WTC11 (cell line): ENCODE results near the gene RARA. TPM values are rescaled to one million over a fixed set of nuclear protein-coding genes. Genes with fewer than 3 reads are reported as not detected.

Experiments
- ATF1 ChIP-seq: sonication (generic); formaldehyde crosslinking; IDR thresholded peaks from 2 replicates; pipeline ENCODE4 v1.8.1; 2023; ENCODE audit warnings: mild to moderate bottlenecking, moderate library complexity, missing genetic modification reagents
- ATF6 ChIP-seq: sonication (generic); formaldehyde crosslinking; IDR thresholded peaks from 2 replicates; pipeline ENCODE4 v1.8.1; 2023; ENCODE audit warnings: mild to moderate bottlenecking, missing genetic modification reagents
- CREM ChIP-seq: sonication (generic); formaldehyde crosslinking; IDR thresholded peaks from 2 replicates; pipeline ENCODE4 v1.8.1; 2022; ENCODE audit warnings: mild to moderate bottlenecking, missing genetic modification reagents, moderate library complexity
- FOXP1 ChIP-seq: sonication (generic); formaldehyde crosslinking; IDR thresholded peaks from 2 replicates; pipeline ENCODE4 v1.8.0; 2022; ENCODE audit warnings: missing genetic modification reagents, mild to moderate bottlenecking, moderate library complexity, borderline replicate concordance
- FOXP4 ChIP-seq: sonication (generic); formaldehyde crosslinking; IDR thresholded peaks from 2 replicates; pipeline ENCODE4 v1.8.0; 2022; ENCODE audit warnings: mild to moderate bottlenecking, missing genetic modification reagents
- HMGA2 ChIP-seq: fragments of 250-450 bp; sonication (Bioruptor Pico); IDR thresholded peaks from 2 replicates; pipeline ENCODE4 v1.4.0; 2021; ENCODE audit warnings: mild to moderate bottlenecking, moderate library complexity
- HMGXB4 ChIP-seq: sonication (generic); formaldehyde crosslinking; IDR thresholded peaks from 2 replicates; pipeline ENCODE4 v1.8.1; 2023; ENCODE audit warnings: mild to moderate bottlenecking, moderate library complexity, missing genetic modification reagents
- JAZF1 ChIP-seq: fragments of 250-450 bp; sonication (Bioruptor Pico); IDR thresholded peaks from 2 replicates; pipeline ENCODE4 v1.9.0; 2021; ENCODE audit warnings: moderate library complexity, mild to moderate bottlenecking, inconsistent platforms
- MLX ChIP-seq: sonication (generic); formaldehyde crosslinking; IDR thresholded peaks from 2 replicates; pipeline ENCODE4 v1.8.1; 2023; ENCODE audit warnings: mild to moderate bottlenecking, missing genetic modification reagents, moderate library complexity
- MXD4 ChIP-seq: fragments of 250-450 bp; sonication (Bioruptor Pico); IDR thresholded peaks from 2 replicates; pipeline ENCODE4 v1.8.0; 2021; ENCODE audit warnings: mild to moderate bottlenecking, moderate library complexity, borderline replicate concordance
- MYBL2 ChIP-seq: sonication (generic); formaldehyde crosslinking; IDR thresholded peaks from 2 replicates; pipeline ENCODE4 v1.8.1; 2023; ENCODE audit warnings: mild to moderate bottlenecking, moderate library complexity, missing genetic modification reagents
- RELA ChIP-seq: sonication (generic); formaldehyde crosslinking; IDR thresholded peaks from 2 replicates; pipeline ENCODE4 v1.8.1; 2022; ENCODE audit warnings: missing genetic modification reagents, mild to moderate bottlenecking, borderline replicate concordance
- SP1 ChIP-seq: sonication (generic); formaldehyde crosslinking; conservative IDR thresholded peaks from 2 replicates; pipeline ENCODE4 v1.8.1; 2022; ENCODE audit warnings: missing genetic modification reagents
- TEAD4 ChIP-seq: sonication (generic); formaldehyde crosslinking; IDR thresholded peaks from 2 replicates; pipeline ENCODE4 v1.8.0; 2022; ENCODE audit warnings: mild to moderate bottlenecking, missing genetic modification reagents
- ZNF138 ChIP-seq: sonication (generic); formaldehyde crosslinking; conservative IDR thresholded peaks from 2 replicates; pipeline ENCODE4 v1.8.1; 2022; ENCODE audit warnings: mild to moderate bottlenecking, moderate library complexity, missing genetic modification reagents
- ZNF219 ChIP-seq: sonication (generic); formaldehyde crosslinking; IDR thresholded peaks from 2 replicates; pipeline ENCODE4 v1.8.0; 2023; ENCODE audit warnings: missing genetic modification reagents, mild to moderate bottlenecking, borderline replicate concordance
- ZNF232 ChIP-seq: sonication (generic); formaldehyde crosslinking; IDR thresholded peaks from 2 replicates; pipeline ENCODE4 v1.8.0; 2022; ENCODE audit warnings: mild to moderate bottlenecking, missing genetic modification reagents
- ZSCAN18 ChIP-seq: fragments of 250-450 bp; sonication (Bioruptor Pico); IDR thresholded peaks from 2 replicates; pipeline ENCODE4 v2.1.2; 2022; ENCODE audit warnings: mild to moderate bottlenecking, moderate library complexity
- total RNA-seq: library from RNA; stranded (reverse); gene quantifications from 3 replicates; pipeline ENCODE4 v1.2.3, GENCODE V29; 2021
- TF ChIP-seq, protein P1 (sequence below): fragments of 250-450 bp; sonication (Bioruptor Pico); IDR thresholded peaks from 2 replicates; pipeline ENCODE4 v1.9.0; 2021; ENCODE audit warnings: mild to moderate bottlenecking
- TF ChIP-seq, protein P2 (sequence below): sonication (generic); formaldehyde crosslinking; IDR thresholded peaks from 2 replicates; pipeline ENCODE4 v1.8.0; 2023; ENCODE audit warnings: missing genetic modification reagents, mild to moderate bottlenecking, borderline replicate concordance
- TF ChIP-seq, protein P3 (sequence below): fragments of 250-450 bp; sonication (Bioruptor Pico); IDR thresholded peaks from 2 replicates; pipeline ENCODE4 v1.9.0; 2021; ENCODE audit warnings: moderate library complexity, mild to moderate bottlenecking, inconsistent platforms, borderline replicate concordance
- TF ChIP-seq, protein P4 (sequence below): fragments of 250-450 bp; sonication (Bioruptor Pico); conservative IDR thresholded peaks from 2 replicates; pipeline ENCODE4 v1.9.0; 2021; ENCODE audit warnings: mild to moderate bottlenecking

The RARA gene
- total RNA-seq, 1 experiment from 2014 or later: 20.7 TPM

- TF ChIP-seq ZSCAN18 (CRISPR knock-in tag) (no peak), ZNF219 (CRISPR knock-in tag) (no peak), MXD4 (no peak), RELA (CRISPR knock-in tag) (no peak), TEAD4 (peak; percentile 35; the same call in 1 of the 2 replicates), MYBL2 (CRISPR knock-in tag) (no peak), FOXP4 (no peak), ATF1 (no peak), HMGA2 (no peak), JAZF1 (CRISPR knock-in tag) (no peak), ZNF232 (CRISPR knock-in tag) (no peak), SP1 (no peak), ATF6 (CRISPR knock-in tag) (no peak), HMGXB4 (CRISPR knock-in tag) (no peak), CREM (CRISPR knock-in tag) (no peak), FOXP1 (CRISPR knock-in tag) (0 out of 2 replicates have a peak, but pooled peaks have one; percentile 53), ZNF138 (no peak), MLX (CRISPR knock-in tag) (no peak)
- TF ChIP-seq, protein P1, sequence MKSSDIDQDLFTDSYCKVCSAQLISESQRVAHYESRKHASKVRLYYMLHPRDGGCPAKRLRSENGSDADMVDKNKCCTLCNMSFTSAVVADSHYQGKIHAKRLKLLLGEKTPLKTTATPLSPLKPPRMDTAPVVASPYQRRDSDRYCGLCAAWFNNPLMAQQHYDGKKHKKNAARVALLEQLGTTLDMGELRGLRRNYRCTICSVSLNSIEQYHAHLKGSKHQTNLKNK: no peak
- TF ChIP-seq, protein P2, sequence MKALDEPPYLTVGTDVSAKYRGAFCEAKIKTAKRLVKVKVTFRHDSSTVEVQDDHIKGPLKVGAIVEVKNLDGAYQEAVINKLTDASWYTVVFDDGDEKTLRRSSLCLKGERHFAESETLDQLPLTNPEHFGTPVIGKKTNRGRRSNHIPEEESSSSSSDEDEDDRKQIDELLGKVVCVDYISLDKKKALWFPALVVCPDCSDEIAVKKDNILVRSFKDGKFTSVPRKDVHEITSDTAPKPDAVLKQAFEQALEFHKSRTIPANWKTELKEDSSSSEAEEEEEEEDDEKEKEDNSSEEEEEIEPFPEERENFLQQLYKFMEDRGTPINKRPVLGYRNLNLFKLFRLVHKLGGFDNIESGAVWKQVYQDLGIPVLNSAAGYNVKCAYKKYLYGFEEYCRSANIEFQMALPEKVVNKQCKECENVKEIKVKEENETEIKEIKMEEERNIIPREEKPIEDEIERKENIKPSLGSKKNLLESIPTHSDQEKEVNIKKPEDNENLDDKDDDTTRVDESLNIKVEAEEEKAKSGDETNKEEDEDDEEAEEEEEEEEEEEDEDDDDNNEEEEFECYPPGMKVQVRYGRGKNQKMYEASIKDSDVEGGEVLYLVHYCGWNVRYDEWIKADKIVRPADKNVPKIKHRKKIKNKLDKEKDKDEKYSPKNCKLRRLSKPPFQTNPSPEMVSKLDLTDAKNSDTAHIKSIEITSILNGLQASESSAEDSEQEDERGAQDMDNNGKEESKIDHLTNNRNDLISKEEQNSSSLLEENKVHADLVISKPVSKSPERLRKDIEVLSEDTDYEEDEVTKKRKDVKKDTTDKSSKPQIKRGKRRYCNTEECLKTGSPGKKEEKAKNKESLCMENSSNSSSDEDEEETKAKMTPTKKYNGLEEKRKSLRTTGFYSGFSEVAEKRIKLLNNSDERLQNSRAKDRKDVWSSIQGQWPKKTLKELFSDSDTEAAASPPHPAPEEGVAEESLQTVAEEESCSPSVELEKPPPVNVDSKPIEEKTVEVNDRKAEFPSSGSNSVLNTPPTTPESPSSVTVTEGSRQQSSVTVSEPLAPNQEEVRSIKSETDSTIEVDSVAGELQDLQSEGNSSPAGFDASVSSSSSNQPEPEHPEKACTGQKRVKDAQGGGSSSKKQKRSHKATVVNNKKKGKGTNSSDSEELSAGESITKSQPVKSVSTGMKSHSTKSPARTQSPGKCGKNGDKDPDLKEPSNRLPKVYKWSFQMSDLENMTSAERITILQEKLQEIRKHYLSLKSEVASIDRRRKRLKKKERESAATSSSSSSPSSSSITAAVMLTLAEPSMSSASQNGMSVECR: peak; percentile 49; the same call in 1 of the 2 replicates
- TF ChIP-seq, protein P3, sequence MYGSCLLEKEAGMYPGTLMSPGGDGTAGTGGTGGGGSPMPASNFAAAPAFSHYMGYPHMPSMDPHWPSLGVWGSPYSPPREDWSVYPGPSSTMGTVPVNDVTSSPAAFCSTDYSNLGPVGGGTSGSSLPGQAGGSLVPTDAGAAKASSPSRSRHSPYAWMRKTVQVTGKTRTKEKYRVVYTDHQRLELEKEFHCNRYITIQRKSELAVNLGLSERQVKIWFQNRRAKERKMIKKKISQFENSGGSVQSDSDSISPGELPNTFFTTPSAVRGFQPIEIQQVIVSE (CRISPR knock-in tag): no peak
- TF ChIP-seq, protein P4, sequence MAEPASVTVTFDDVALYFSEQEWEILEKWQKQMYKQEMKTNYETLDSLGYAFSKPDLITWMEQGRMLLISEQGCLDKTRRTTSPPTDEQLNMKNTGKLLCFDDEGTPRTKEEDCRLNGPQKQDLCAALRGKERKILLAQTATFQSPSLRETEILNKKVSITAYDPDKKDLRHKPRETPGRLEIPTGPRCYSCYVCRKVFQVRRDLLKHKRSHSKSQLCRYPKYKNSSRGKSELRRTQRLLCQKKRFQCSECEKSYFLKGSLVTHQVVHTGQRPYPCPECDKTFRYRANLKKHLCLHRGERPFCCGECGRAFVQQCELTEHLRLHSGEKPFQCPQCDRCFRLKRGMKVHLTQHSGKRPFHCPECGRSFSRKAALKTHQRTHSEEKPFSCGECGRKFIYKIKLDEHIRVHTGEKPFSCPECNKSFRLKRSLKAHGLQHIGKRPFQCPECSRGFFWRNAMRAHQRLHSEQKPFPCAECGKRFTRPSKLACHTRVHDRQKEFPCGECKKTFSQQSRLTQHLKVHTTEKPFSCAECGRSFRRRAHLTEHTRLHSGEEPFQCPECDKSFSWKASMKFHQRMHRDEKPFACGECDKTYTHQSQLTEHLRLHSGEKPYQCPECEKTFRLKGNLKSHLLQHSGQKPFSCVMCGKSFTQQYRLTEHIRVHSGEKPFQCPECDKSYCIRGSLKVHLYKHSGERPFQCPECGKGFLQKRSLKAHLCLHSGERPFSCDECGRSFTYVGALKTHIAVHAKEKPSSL (CRISPR knock-in tag): no peak
Observed at GRCh38 chr17:40345161-40345993, 36.4 kb downstream of the RARA start (continued).
